GM21367 (cell line): Measurements from ENCODE around the gene SPIRE1.
"Not testable (repeated sequence)": the region's sequence is repeated elsewhere in the genome, so short reads cannot be mapped to it uniquely, and the experiment has no call there.

Experiments
- ATAC-seq: cut with Tn5 transposase; IDR thresholded peaks from one replicate; pipeline ENCODE4 v1.9.1; 2021; ENCODE audit not compliant: unreplicated experiment

The SPIRE1 gene

GRCh38 chr18:12497296-12497695 is 160.6 kb downstream of the SPIRE1 start:
- ATAC-seq = no peak

- ATAC-seq = no peak
Measured at GRCh38 chr18:12492907-12493306, 165.0 kb downstream of the SPIRE1 start.

GRCh38 chr18:12491611-12492435 is 166.1 kb downstream of the SPIRE1 start:
- ATAC-seq = no peak

GRCh38 chr18:12485479-12486105 is 172.3 kb downstream of the SPIRE1 start:
- no peak for ATAC-seq

- ATAC-seq = not testable (repeated sequence)
Measured at GRCh38 chr18:12481915-12482314, 176.0 kb downstream of the SPIRE1 start.

- ATAC-seq = no peak
Measured at GRCh38 chr18:12479982-12480381, 177.9 kb downstream of the SPIRE1 start.

GRCh38 chr18:12479536-12479935 is 178.4 kb downstream of the SPIRE1 start:
- no peak for ATAC-seq

- no peak for ATAC-seq
Measured at GRCh38 chr18:12478269-12479047, 179.4 kb downstream of the SPIRE1 start.

- ATAC-seq = no peak
Measured at GRCh38 chr18:12477606-12478005, 180.3 kb downstream of the SPIRE1 start.

- no peak for ATAC-seq
Measured at GRCh38 chr18:12476955-12477354, 181.0 kb downstream of the SPIRE1 start.

GRCh38 chr18:12474876-12475275 is 183.0 kb downstream of the SPIRE1 start:
- ATAC-seq = no peak

GRCh38 chr18:12474146-12474545 is 183.8 kb downstream of the SPIRE1 start:
- ATAC-seq = no peak

GRCh38 chr18:12470382-12471075 is 187.4 kb downstream of the SPIRE1 start:
- no peak for ATAC-seq

- no peak for ATAC-seq
Measured at GRCh38 chr18:12468445-12468844, 189.5 kb downstream of the SPIRE1 start.

- ATAC-seq = no peak
Measured at GRCh38 chr18:12464731-12465130, 193.2 kb downstream of the SPIRE1 start.

GRCh38 chr18:12463191-12463590 is 194.7 kb downstream of the SPIRE1 start:
- no peak for ATAC-seq

GRCh38 chr18:12462242-12462641 is 195.7 kb downstream of the SPIRE1 start:
- ATAC-seq = no peak

GRCh38 chr18:12461326-12461725 is 196.6 kb downstream of the SPIRE1 start:
- ATAC-seq = no peak

GRCh38 chr18:12460874-12461273 is 197.0 kb downstream of the SPIRE1 start:
- no peak for ATAC-seq

GRCh38 chr18:12458771-12459170 is 199.1 kb downstream of the SPIRE1 start:
- no peak for ATAC-seq

GRCh38 chr18:12456441-12456840 is 201.5 kb downstream of the SPIRE1 start:
- ATAC-seq = no peak
